IPS DF 6.9 (cell line): ENCODE results near the gene RNASE8.
"Not testable (repeated sequence)": the region's sequence is repeated elsewhere in the genome, so short reads cannot be mapped to it uniquely, and the experiment has no call there.

Experiments
- DNase-seq: peaks from one replicate; pipeline ENCODE4 v3.0.0-alpha.2; 2013; ENCODE audit warnings: low read depth, low spot score
- H3K27ac ChIP-seq: one replicate; pipeline ENCODE4 v1.5.1; 2013; ENCODE audit warnings: low read length, control low read depth
- H3K27me3 ChIP-seq: 2 replicates; pipeline ENCODE4 v1.6.1; 2013; ENCODE audit warnings: mild to moderate bottlenecking, low read length; ENCODE audit not compliant: control insufficient read depth, insufficient read depth
- H3K36me3 ChIP-seq: 2 replicates; pipeline ENCODE4 v1.6.1; 2013; ENCODE audit warnings: low read length; ENCODE audit not compliant: control insufficient read depth, insufficient read depth
- H3K4me1 ChIP-seq: 2 replicates; pipeline ENCODE4 v1.6.1; 2013; ENCODE audit warnings: low read length; ENCODE audit not compliant: control insufficient read depth, insufficient read depth
- H3K4me3 ChIP-seq: 2 replicates; pipeline ENCODE4 v1.5.1; 2013; ENCODE audit warnings: mild to moderate bottlenecking, low read length
- H3K9me3 ChIP-seq: 2 replicates; pipeline ENCODE4 v1.6.1; 2013; ENCODE audit warnings: low read length, inconsistent platforms; ENCODE audit not compliant: control insufficient read depth, insufficient read depth
- WGBS: extraction: QIAGEN DNeasy Blood & Tissue Kit; methylation state at CpG from one replicate; pipeline ENCODE4 v1.1.7; 2013; ENCODE audit warnings: mixed read lengths, missing lambda C conversion rate; ENCODE audit not compliant: insufficient read length, insufficient coverage; 5-methylcytosine and 5-hydroxymethylcytosine counted together

The RNASE8 gene

DNA sequence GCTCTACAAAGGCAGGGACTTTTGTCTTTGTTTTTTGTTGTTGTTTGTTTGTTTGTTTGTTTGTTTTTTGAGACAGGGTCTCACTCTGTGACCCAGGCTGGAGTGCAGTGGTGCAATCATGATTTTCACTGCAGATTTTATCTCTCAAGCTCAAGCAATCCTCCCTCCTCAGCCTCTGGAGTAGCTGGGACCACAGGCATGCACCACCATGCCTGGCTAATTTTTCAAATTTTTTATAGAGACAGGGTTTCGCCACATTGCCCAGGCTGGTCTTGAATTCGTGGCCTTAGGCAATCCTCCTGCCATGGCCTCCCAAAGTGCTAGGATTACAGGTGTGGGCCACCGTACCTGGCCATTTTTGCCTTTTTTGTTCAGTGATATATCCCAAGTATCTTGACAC, 16.7 kb upstream of the RNASE8 start:
- H3K27me3 ChIP-seq, DNase-seq, H3K4me3 ChIP-seq, H3K27ac ChIP-seq, H3K4me1 ChIP-seq, H3K36me3 ChIP-seq, H3K9me3 ChIP-seq: not testable (repeated sequence)
- WGBS: no CpG with 5 or more reads among the region's 3 CpGs

GRCh38 chr14:21041676-21042433, 15.8 kb upstream of the RNASE8 start, which contains the start of gene RNASE7:
Gene RNASE7, plus strand, starts transcription at chr14:21042362. Its CDS starts 631 bp downstream, at chr14:21042993.
- no peak within 1 kb of the TSS for H3K4me3 ChIP-seq
- H3K36me3 ChIP-seq: no peaks in the 10 kb centered on the region
- peaks cover 2% of the 10 kb centered on the region; the same call in 1 of the 2 replicates for H3K4me1 ChIP-seq
- no peaks in the 10 kb centered on the region for H3K27me3 ChIP-seq
- no CpG with 5 or more reads among the region's 11 CpGs for WGBS
- H3K27ac ChIP-seq: no peak within 1 kb of the TSS
- H3K9me3 ChIP-seq: no peaks in the 10 kb centered on the region
- no peak for DNase-seq

DNA sequence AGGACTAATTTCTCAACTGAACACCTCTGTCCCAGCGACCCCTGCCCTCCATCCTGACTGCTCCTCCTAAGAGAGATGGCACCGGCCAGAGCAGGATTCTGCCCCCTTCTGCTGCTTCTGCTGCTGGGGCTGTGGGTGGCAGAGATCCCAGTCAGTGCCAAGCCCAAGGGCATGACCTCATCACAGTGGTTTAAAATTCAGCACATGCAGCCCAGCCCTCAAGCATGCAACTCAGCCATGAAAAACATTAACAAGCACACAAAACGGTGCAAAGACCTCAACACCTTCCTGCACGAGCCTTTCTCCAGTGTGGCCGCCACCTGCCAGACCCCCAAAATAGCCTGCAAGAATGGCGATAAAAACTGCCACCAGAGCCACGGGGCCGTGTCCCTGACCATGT, 14.7 kb upstream of the RNASE8 start:
- H3K4me3 ChIP-seq: no peak overlapping the region
- peaks cover 2% of the 10 kb centered on the region; the same call in 1 of the 2 replicates for H3K4me1 ChIP-seq
- H3K27ac ChIP-seq: no peak overlapping the region
- H3K36me3 ChIP-seq: no peaks in the 10 kb centered on the region
- no peaks in the 10 kb centered on the region for H3K27me3 ChIP-seq
- DNase-seq: no peak
- H3K9me3 ChIP-seq: no peaks in the 10 kb centered on the region
- no CpG with 5 or more reads among the region's 8 CpGs for WGBS

DNA sequence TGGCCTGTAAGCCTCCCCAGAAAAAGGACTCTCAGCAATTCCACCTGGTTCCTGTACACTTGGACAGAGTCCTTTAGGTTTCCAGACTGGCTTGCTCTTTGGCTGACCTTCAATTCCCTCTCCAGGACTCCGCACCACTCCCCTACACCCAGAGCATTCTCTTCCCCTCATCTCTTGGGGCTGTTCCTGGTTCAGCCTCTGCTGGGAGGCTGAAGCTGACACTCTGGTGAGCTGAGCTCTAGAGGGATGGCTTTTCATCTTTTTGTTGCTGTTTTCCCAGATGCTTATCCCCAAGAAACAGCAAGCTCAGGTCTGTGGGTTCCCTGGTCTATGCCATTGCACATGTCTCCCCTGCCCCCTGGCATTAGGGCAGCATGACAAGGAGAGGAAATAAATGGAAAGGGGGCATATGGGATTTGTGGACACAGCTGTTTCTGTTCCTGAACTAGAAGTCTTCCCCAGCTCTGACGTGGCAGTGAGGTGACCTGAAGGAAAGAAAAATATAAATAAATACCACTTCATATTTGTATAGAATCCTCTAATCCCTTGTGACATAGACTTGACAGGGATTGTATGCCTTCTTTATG, 14.1 kb upstream of the RNASE8 start:
- no peaks in the 10 kb centered on the region for H3K27me3 ChIP-seq
- H3K9me3 ChIP-seq: no peaks in the 10 kb centered on the region
- no CpG with 5 or more reads among the region's 2 CpGs for WGBS
- no peak overlapping the region for H3K4me3 ChIP-seq
- no peak overlapping the region for H3K27ac ChIP-seq
- no peaks in the 10 kb centered on the region for H3K36me3 ChIP-seq
- no peak for DNase-seq
- H3K4me1 ChIP-seq: peaks cover 2% of the 10 kb centered on the region; the same call in 1 of the 2 replicates

DNA sequence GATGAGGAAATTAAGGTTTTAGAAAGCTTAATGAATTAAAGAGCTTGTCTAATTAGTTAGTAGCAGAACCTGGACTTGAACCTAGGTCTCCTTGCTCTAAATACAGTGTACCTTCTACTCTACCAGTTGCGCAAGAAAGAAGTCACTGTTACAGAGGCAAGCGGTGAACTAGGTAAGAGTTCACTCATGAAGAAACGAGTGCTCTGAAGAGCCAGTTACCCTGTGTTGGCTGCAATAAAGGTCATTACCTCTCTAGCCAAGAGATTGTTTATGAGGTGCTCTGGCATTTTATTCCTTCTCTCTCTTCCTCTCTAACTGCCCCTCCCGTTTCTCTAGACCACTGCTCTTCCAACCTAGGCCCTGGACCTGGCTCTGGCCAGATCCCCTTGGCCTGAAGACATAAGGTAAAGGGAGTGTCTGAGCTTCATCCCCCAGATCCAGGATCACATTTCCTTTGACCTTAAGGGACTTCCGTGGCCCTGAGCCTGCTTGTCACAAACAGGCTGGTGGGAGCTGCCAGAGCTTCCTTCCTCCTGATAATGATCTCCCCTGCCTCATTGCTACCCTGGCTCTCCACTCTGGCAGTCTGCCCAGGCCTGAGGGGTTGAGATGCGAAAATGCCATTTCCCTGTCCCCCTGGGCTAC, 13.5 kb upstream of the RNASE8 start:
- Histone ChIP-seq H3K27me3 (no peaks in the 10 kb centered on the region), H3K4me1 (peaks cover 1% of the 10 kb centered on the region; the same call in 1 of the 2 replicates), H3K4me3 (no peak overlapping the region), H3K36me3 (no peaks in the 10 kb centered on the region), H3K27ac (no peak overlapping the region), H3K9me3 (no peaks in the 10 kb centered on the region)
- WGBS: no CpG with 5 or more reads among the region's 6 CpGs
- DNase-seq: no peak

DNA sequence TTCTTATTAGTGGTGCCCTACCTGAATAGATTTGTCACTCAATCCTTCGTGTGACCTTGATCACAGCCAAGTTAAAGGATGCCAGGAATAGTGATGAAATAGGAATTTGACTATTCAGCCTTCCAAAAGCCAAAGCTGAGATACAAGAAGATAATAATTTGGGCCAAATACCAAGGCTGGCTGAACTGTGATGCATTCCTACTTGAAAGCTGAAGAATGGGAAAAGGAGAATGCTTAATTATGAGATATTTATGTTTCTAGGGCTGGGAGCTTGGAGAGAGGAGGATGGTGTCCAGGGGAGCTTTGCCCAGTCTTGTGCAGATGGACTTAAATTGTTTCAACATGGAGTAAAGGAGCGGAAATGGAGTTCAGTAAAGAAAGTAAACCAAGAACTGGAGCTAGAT, 10.2 kb upstream of the RNASE8 start:
- DNase-seq: no peak
- no peaks in the 10 kb centered on the region for H3K4me1 ChIP-seq
- no CpG with 5 or more reads among the region's 2 CpGs for WGBS
- H3K9me3 ChIP-seq: no peaks in the 10 kb centered on the region
- H3K4me3 ChIP-seq: no peak overlapping the region
- no peaks in the 10 kb centered on the region for H3K27me3 ChIP-seq
- no peaks in the 10 kb centered on the region for H3K36me3 ChIP-seq
- no peak overlapping the region for H3K27ac ChIP-seq

DNA sequence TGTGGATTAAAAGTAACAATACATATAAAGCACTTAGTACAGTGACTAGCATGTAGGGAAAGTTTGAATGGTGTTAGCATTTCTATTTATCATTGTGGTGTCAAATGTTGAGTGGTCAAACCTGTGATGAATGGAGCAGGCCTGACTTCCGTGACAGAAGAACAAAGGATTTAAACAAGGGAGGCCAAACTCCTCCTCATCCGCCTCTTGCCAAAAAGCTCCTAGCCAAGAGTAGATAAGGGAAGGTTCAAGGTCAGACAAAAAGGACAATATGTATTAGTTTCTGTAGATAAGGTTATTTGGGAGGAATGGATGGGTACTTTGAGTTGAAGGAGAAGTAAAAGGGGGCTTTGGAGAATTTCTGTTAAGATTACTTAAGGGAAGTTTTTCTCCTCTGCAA, 9.0 kb upstream of the RNASE8 start:
- H3K9me3 ChIP-seq: no peaks in the 10 kb centered on the region
- no peaks in the 10 kb centered on the region for H3K36me3 ChIP-seq
- DNase-seq: no peak
- no peak overlapping the region for H3K27ac ChIP-seq
- no peaks in the 10 kb centered on the region for H3K27me3 ChIP-seq
- WGBS: no CpG with 5 or more reads among the region's 2 CpGs
- H3K4me3 ChIP-seq: no peak overlapping the region
- H3K4me1 ChIP-seq: no peaks in the 10 kb centered on the region

DNA sequence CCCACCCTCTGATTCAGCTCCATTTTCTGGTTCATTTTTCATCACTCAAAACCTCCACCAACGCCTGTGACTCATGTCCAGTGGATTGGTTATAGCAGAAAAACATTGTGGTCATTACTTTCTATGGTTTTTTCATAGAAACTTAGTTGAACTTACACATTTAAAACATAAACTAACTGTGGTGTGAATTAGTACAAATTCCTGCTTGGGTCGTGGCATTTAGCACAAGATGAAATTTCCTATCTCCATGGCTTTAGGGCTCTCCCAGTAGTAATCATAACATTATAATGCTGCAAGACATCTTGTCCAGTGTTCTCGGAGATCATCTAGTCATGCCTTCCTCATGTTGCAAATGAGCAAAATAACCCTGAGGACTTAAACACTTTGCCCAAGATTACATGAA, 8.3 kb upstream of the RNASE8 start:
- H3K27ac ChIP-seq: no peak overlapping the region
- no peaks in the 10 kb centered on the region for H3K27me3 ChIP-seq
- no peak overlapping the region for H3K4me3 ChIP-seq
- H3K36me3 ChIP-seq: no peaks in the 10 kb centered on the region
- no peaks in the 10 kb centered on the region for H3K9me3 ChIP-seq
- no peaks in the 10 kb centered on the region for H3K4me1 ChIP-seq
- no peak for DNase-seq
- no CpG with 5 or more reads among the region's 3 CpGs for WGBS

GRCh38 chr14:21050597-21050996, 7.0 kb upstream of the RNASE8 start:
- Histone ChIP-seq H3K9me3 (no peaks in the 10 kb centered on the region), H3K27me3 (no peaks in the 10 kb centered on the region), H3K36me3 (no peaks in the 10 kb centered on the region), H3K27ac (no peak overlapping the region), H3K4me3 (no peak overlapping the region), H3K4me1 (no peaks in the 10 kb centered on the region)
- no CpG with 5 or more reads among the region's 3 CpGs for WGBS
- no peak for DNase-seq

DNA sequence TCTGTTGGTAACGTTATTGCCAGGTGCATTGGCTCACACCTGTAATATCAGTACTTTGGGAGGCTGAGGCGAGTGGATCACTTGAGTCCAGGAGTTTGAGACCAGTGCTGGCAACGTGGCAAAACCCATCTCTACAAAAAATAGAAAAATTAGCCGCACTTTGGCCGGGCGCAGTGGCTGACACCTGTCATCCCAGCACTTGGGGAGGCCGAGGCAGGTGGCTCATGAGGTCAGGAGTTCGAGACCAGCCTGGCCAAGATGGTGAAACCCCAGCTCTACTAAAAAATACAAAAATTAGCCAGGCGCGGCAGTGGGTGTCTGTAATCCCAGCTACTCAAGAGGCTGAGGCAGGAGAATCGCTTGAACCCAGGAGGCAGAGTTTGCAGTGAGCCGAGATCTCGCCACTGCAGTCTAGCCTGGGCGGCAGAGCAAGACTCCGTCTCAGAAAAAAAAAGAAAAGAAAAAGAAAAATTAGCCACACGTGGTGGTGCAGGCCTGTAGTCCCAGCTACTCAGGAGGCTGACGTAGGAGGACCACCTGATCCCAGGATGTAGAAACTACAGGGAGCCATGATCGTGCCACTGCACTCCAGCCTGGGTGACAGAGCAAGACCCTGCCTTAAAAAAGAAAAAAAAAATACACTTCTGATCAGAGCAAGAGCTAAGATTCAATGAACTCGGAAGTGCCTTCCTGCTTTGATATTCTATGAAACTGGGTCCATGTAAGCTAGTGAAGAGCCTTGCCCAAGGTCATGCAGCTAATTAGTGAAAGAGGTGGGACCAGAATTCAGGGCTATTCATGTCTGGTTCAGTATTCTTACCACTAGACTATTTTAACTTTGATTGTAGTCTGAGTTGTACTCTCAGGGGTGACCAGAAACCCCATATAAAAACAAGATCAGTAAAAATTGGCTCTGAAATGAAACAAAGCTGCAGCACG, 4.2 kb upstream of the RNASE8 start:
- Histone ChIP-seq H3K36me3 (no peaks in the 10 kb centered on the region), H3K4me1 (0 out of 2 replicates have a peak, but pooled peaks cover 1% of the 10 kb centered on the region), H3K9me3 (no peaks in the 10 kb centered on the region), H3K4me3 (no peak overlapping the region), H3K27me3 (no peaks in the 10 kb centered on the region), H3K27ac (no peak overlapping the region)
- WGBS: no CpG with 5 or more reads among the region's 20 CpGs
- DNase-seq: no peak
